Measurements from ENCODE around the gene SYCE1L. TPM values are rescaled to one million over a fixed set of nuclear protein-coding genes. Genes with fewer than 3 reads are reported as not detected.

Gene SYCE1L
- total RNA-seq, 6 donors from 2014 or later, result 4.3 to 5.8 TPM; not detected in 4

DNA sequence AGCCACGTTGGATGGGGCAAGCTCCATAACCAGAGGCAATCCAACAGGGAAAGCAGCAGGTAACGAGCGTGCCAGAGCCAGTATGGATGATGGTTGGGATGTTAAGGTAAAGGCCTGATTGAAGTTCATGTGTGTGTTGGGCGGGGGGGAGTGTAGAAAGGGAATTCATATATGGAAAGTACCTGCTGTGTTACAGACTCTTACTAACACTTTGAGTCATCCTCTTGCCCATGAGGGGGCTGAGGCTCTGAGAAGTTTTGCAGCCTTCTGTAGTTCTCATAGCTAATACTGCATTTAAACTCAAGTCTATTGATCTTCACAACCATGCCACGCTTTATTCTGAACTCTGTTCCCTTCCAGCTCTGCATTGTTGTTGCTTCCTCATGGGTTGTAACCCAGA, 28.5 kb downstream of the SYCE1L start:
- 84 to 88% methylated on average over 5 of the region's 5 CpGs for WGBS, 2 donors
- no peak overlapping the region for H3K27ac ChIP-seq
- H3K4me1 ChIP-seq, result no peaks in the 10 kb centered on the region
- H3K36me3 ChIP-seq, result no peaks in the 10 kb centered on the region
- no peaks in the 10 kb centered on the region for H3K9me3 ChIP-seq
- no peak for DNase-seq
- no peak overlapping the region for H3K4me3 ChIP-seq
- H3K27me3 ChIP-seq, result no peaks in the 10 kb centered on the region
- ATAC-seq (ENCODE audit: low FRiP score in 2 of 2), result no peak
- TF ChIP-seq, protein P1, sequence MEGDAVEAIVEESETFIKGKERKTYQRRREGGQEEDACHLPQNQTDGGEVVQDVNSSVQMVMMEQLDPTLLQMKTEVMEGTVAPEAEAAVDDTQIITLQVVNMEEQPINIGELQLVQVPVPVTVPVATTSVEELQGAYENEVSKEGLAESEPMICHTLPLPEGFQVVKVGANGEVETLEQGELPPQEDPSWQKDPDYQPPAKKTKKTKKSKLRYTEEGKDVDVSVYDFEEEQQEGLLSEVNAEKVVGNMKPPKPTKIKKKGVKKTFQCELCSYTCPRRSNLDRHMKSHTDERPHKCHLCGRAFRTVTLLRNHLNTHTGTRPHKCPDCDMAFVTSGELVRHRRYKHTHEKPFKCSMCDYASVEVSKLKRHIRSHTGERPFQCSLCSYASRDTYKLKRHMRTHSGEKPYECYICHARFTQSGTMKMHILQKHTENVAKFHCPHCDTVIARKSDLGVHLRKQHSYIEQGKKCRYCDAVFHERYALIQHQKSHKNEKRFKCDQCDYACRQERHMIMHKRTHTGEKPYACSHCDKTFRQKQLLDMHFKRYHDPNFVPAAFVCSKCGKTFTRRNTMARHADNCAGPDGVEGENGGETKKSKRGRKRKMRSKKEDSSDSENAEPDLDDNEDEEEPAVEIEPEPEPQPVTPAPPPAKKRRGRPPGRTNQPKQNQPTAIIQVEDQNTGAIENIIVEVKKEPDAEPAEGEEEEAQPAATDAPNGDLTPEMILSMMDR (IDR thresholded peaks at IDR 0.05), result no peak
- no peak for TF ChIP-seq POLR2A (IDR thresholded peaks at IDR 0.05)
- TF ChIP-seq POLR2AphosphoS5 (IDR thresholded peaks at IDR 0.05), result no peak

DNA sequence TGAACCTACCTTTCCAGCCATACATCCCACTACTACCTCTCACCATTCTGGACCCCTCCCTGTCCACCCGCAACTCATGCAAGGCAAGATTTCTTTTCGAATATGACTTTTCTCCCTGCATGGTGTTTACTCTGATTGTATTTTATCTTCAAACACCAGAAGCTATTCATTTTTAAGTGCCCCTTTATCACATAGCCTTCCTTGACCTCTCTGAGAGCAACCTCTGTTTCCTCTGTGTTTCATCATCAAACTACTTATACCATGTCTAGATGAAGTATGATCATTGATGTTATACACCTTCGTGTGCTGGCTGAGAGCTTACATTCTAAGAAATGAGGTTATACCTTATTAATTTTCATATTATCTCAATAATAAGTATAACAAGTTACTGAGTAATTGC, 31.8 kb downstream of the SYCE1L start:
- 65 to 71% methylated on average over 3 of the region's 3 CpGs for WGBS, 2 donors
- Histone ChIP-seq H3K9me3 (no peaks in the 10 kb centered on the region), H3K27me3 (no peaks in the 10 kb centered on the region), H3K4me1 (no peaks in the 10 kb centered on the region), H3K4me3 (no peak overlapping the region), H3K36me3 (no peaks in the 10 kb centered on the region), H3K27ac (no peak overlapping the region)
- DNase-seq (no peak), ATAC-seq (ENCODE audit: low FRiP score in 2 of 2) (no peak)
- TF ChIP-seq POLR2AphosphoS5 (IDR thresholded peaks at IDR 0.05), result no peak
- TF ChIP-seq EP300 (IDR thresholded peaks at IDR 0.05), result no peak
- TF ChIP-seq, protein P1 (IDR thresholded peaks at IDR 0.05), result no peak
- TF ChIP-seq POLR2A (IDR thresholded peaks at IDR 0.05), result no peak

DNA sequence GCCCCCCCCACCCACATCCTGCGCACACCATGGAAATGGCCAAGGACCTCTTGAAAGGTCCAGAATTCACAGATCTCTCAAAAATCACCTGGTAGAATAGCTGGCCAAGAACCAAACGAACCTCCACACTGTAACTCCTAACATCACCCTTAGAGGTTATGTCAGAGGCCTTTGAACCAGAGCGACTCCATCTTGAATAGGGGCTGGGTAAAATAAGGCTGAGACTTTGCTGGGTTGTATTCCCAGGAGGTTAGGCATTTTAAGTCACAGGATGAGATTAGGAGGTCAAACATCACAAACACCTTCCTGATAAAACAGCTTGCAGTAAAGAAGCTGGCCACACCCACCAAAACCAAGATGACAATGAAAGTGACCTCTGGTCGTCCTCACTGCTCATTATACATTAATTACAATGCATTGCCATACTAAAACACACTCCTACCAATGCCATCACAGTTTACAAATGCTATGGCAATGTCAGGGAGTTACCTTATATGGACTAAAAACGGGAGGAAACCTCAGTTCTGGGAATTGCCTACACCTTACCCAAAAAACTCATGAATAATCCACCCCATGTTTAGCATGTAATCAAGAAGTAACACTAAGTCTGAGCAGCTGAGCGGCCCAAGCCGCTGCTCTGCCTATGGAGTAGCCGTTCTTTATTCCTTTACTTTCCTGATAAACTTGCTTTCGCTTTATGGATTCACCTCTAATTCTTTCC, 34.8 kb downstream of the SYCE1L start:
- WGBS, 2 donors, result 71 to 74% methylated on average over 8 to 9 of the region's 9 CpGs
- Histone ChIP-seq H3K4me3 (no peak overlapping the region), H3K27ac (no peak overlapping the region), H3K9me3 (no peaks in the 10 kb centered on the region), H3K36me3 (no peaks in the 10 kb centered on the region), H3K27me3 (no peaks in the 10 kb centered on the region), H3K4me1 (no peaks in the 10 kb centered on the region)
- ATAC-seq (ENCODE audit: low FRiP score in 2 of 2) (no peak), DNase-seq (no peak)
- TF ChIP-seq EP300 (IDR thresholded peaks at IDR 0.05) (no peak), POLR2AphosphoS5 (IDR thresholded peaks at IDR 0.05) (no peak), POLR2A (IDR thresholded peaks at IDR 0.05) (no peak)
- TF ChIP-seq, protein P1 (IDR thresholded peaks at IDR 0.05), result no peak

DNA sequence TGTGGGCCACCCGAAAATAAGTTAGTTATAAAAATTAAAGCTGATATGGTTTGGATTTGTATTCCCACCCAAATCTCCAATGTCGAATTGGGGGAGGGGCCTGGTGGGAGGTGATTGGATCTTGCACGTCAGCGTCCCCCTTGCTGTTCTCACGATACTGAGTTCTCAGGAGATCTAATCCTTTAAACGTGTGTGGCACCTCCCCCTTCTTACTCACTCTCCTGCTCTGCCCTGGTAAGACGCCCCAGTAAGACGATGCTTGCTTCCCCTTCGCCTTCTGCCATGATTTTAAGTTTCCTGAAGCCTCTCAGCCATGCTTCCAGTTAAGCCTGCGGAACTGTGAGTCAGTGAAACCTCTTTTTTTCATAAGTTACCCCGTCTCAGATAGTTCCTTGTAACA, 35.4 kb downstream of the SYCE1L start:
- H3K9me3 ChIP-seq, result no peaks in the 10 kb centered on the region
- DNase-seq (no peak), ATAC-seq (ENCODE audit: low FRiP score in 2 of 2) (no peak)
- H3K27me3 ChIP-seq, result no peaks in the 10 kb centered on the region
- TF ChIP-seq, protein P1 (IDR thresholded peaks at IDR 0.05), result no peak
- no peak for TF ChIP-seq EP300 (IDR thresholded peaks at IDR 0.05)
- no peak for TF ChIP-seq POLR2AphosphoS5 (IDR thresholded peaks at IDR 0.05)
- WGBS, 2 donors, result 37 to 42% methylated on average over 11 of the region's 11 CpGs
- H3K4me3 ChIP-seq, result no peak overlapping the region
- no peak overlapping the region for H3K27ac ChIP-seq
- no peaks in the 10 kb centered on the region for H3K36me3 ChIP-seq
- no peaks in the 10 kb centered on the region for H3K4me1 ChIP-seq

DNA sequence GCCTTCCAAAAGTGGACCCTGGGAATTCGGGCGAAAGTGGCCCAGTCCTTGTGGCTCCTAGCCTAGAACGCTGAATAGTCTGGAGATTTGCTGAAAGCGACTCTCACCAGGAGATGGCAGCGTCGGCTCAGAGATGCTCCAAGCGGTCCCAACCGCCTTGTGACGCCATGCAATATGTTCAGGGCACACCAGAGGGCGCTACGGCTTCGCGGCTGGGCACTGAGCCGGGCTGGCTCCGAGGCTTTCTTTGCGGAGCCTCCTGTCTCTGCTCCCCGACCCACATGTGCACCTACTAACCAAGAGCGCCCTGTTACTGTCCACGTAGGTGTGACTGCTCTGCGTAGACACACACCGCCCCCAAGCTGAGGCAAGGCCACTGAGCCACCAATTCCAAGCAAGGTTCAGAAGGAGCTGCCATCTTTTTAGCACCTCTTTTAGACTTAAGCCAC, 36.9 kb downstream of the SYCE1L start:
- DNase-seq (peak; percentile 86 to 91), ATAC-seq (ENCODE audit: low FRiP score in 2 of 2) (peak; percentile 97 to 99)
- TF ChIP-seq POLR2A (IDR thresholded peaks at IDR 0.05) (peak in 1 of 4 donors; percentile 9), EP300 (IDR thresholded peaks at IDR 0.05) (no peak)
- TF ChIP-seq, protein P1 (IDR thresholded peaks at IDR 0.05), result peak; percentile 92 to 100 (median 98)
- H3K9me3 ChIP-seq, result no peaks in the 10 kb centered on the region
- WGBS, 2 donors, result 1 to 4% methylated on average over 3 to 15 of the region's 21 CpGs
- no peaks in the 10 kb centered on the region for H3K27me3 ChIP-seq
- H3K27ac ChIP-seq, result no peak overlapping the region
- no peaks in the 10 kb centered on the region for H3K4me1 ChIP-seq
- H3K4me3 ChIP-seq, result peak overlapping the region in 1 of 4 donors; percentile 11
- H3K36me3 ChIP-seq, result no peaks in the 10 kb centered on the region
